GM10266 (cell line): ENCODE data around the gene SNX30.

Source experiments
- DNase-seq: peaks from one replicate; pipeline ENCODE4 v3.0.0; 2012; ENCODE audit errors: extremely low spot score
- CTCF ChIP-seq: IDR thresholded peaks from 2 replicates; pipeline ENCODE4 v1.5.1; 2012; ENCODE audit warnings: mild to moderate bottlenecking, low read depth; ENCODE audit not compliant: control insufficient read depth, insufficient read depth; ENCODE audit errors: missing control alignments

The SNX30 gene

DNA sequence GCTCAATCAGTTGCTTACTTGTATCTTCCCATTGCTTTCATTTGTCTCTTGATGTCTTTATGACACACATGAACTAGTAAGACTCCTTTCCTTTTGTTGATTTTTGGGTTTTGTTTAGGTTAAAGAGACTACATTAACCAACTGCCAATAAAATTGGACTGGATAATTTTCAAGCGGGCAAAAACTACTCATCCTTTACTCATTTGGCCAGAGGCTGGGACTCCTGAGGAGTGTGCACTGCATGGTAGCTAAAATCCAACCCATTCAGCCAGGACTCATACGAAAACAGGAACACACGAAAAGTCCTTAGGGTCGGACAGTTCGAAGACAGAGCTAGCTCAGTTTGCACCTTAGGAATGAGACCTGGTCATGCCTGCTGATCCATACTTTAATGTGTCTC is 134.2 kb downstream of the SNX30 start:
- no peak for DNase-seq
- TF ChIP-seq CTCF, result no peak

DNA sequence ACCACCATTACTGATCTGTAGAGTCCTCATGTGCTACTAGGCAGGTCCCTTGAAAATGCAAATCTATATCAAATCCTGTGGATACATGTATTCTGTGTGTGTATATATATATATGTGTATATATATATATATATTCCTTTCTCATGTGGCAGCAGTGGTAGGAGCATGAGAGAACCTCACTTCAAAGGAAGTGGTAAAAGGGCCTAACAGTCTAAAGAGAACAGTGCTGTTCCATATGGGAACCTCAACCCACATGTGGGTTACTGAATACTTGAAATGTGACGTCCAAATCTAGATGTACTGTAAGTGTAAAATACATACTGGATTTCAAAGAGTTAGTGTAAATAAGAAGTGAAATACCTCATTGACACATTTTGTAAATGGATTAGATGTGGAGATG is 134.8 kb downstream of the SNX30 start:
- TF ChIP-seq CTCF, result no peak
- DNase-seq, result no peak

GRCh38 chr9:112886351-112886750 is 135.8 kb downstream of the SNX30 start:
- no peak for DNase-seq
- TF ChIP-seq CTCF, result no peak

DNA sequence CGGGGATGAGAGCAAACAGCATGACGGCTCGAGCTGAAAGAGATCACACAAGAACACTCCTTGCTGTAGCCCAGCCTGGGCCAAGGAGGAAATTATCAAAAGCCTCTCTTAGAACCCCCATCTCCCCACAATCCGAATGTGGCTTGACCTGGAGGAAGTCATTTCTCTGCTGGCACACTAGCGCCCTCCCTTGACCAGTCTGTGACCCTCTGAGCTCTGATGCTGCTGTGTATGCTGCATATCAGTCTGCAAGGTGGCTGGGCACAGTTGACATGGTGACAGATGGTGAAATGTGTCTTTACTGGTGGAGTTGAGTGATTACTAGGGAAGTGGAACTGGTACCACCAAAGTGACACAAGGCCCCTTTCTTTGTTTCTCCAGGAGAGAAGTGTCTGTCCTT is 136.8 kb downstream of the SNX30 start:
- peak; percentile 35 for TF ChIP-seq CTCF
- DNase-seq, result no peak

DNA sequence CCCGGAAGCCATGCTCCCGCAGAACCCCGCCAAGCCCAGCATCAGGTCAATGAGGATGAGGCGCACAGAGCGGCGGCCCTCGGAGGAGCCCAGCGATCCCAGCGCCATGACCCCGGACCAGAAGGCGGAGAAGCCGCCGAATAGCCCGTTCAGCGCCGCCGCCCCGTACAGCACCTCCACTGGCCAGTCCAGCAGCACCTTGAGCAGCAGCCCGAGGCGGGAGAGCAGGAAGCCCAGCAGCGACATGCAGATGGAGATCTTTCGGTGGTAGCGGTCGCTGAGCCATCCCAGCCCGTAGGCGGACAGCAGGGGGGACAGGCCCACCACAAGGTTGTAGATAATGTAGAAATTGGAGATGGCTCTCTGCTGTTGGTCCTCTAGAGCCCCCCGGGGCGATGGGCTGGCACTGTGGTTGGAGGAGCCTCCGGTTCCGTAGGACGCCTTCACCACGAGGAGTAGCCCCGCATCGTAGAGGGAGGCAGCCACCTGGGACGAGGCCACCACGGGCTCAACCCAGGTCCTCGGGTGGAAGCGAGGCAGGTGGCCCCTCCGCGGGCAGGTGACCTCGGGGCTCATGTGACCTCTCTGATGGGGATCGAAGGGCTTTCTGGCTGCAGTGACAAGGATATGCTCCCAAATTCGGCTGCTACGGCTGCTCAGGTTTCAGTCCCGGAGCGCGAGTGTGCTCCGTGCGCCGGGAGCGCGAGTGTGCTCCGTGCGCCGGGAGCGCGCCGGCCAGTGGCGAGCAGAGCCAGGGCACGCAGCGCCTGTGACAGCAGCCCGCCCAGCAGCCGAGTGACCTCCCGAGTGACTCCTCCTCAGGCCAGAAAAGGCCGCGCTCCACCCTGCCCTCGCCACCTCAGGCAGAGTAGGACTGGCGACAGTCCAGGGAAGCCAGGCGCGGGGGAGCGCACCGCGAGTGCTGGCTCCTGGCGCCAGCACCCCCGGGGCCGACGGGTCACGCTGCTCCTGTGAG is 139.8 kb downstream of the SNX30 start, which contains the start of gene SLC46A2:
SLC46A2 (minus strand) TSS at position 771 of the 976 bp plus-strand sequence; CDS start at position 576, 195 bp downstream.
- no peak for DNase-seq
- TF ChIP-seq CTCF, result no peak

DNA sequence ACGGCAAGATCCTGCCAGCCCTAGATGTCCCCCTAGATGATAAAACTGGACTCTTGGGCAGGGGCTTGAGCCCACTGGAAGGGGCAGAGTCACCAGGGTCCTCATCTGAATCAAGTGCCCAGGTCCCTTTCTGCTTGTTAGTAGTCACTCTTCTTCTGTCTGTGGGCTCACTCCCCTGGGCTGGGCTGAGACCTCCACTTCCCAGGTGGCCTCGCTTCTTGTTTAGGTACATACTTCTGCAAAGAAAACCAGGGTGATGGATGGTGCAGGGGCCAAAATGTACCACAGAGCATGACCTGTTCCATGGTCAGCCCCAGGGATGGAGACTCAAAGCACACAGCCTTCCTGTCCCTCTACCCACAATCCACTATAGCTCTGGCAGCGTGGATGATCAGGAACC is 141.0 kb downstream of the SNX30 start:
- DNase-seq, result no peak
- no peak for TF ChIP-seq CTCF

DNA sequence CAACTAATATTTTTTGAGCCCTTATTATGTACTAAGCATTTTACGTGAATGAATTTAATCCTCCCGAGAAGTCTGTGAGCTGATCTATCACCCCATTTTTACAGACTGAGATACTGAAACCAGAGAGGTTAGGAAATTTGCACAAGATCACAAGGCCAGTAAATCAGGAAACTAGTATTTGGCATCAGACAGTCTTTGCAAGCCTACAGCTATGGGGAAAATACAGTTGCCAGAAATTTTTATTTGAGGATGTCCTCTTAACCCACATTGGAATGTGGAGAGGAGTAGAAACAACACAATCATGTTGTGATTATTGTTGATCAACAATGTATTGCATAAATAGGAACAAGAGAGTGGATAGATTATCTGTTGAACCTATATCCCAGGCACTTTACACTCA is 142.4 kb downstream of the SNX30 start:
- TF ChIP-seq CTCF, result no peak
- DNase-seq, result no peak
